ENCODE measurements around the gene ERCC6L2. TPM values are rescaled to one million over a fixed set of nuclear protein-coding genes. Genes with fewer than 3 reads are reported as not detected.

Gene ERCC6L2
- total RNA-seq, 2 donors from 2014 or later, result 37.7 to 44.2 TPM

- peaks cover 23% of the 10 kb centered on the region for H3K27me3 ChIP-seq (ENCODE audit: control insufficient read depth, insufficient read depth, low read length, poor library complexity, severe bottlenecking)
- no peak overlapping the region for H3K27ac ChIP-seq (ENCODE audit: low read depth, low read length)
- Mint-ChIP-seq H3K9me3 (no peaks in the 10 kb centered on the region), H3K36me3 (ENCODE audit: low read depth) (peaks cover 14% of the 10 kb centered on the region), H3K27ac (no peak overlapping the region), H3K4me1 (no peaks in the 10 kb centered on the region), H3K4me3 (no peak overlapping the region), H3K27me3 (ENCODE audit: insufficient read depth) (peaks cover 26% of the 10 kb centered on the region)
- TF ChIP-seq CTCF (conservative IDR thresholded peaks at IDR 0.05), result no peak
- 91 to 93% methylated on average over 3 of the region's 3 CpGs for WGBS, 2 experiments (ENCODE audit: insufficient coverage in 1 of 2, insufficient read length in 1 of 2)
- DNase-seq, result no peak
- H3K4me1 ChIP-seq (ENCODE audit: control insufficient read depth, insufficient read depth, low read length), result no peaks in the 10 kb centered on the region
- H3K4me3 ChIP-seq (ENCODE audit: low read length), result no peak overlapping the region
- H3K9me3 ChIP-seq (ENCODE audit: control insufficient read depth, low read length), result no peaks in the 10 kb centered on the region
- no peak overlapping the region for H3K9ac ChIP-seq (ENCODE audit: extremely low read depth, low read length, poor library complexity, severe bottlenecking)
- H3K36me3 ChIP-seq (ENCODE audit: control insufficient read depth, insufficient read depth, low read length), result peaks cover 28% of the 10 kb centered on the region
These were observed 140.6 kb downstream of the ERCC6L2 start for GRCh38 chr9:96015876-96016686.
